Endothelial cell of umbilical vein (primary cell): ENCODE measurements around the gene GM2A. TPM values are rescaled to one million over a fixed set of nuclear protein-coding genes. Genes with fewer than 3 reads are reported as not detected.

Source experiments
- BruUV-seq: library from RNA; stranded (reverse); fragments of 400-500 nt; replicated peaks from 2 replicates; lab custom pipeline; 2021; lab: Mats Ljungman, UMichigan
- CTCF ChIA-PET: fragments of 300-600, 350-600 bp; sonication (Branson Sonifier 250); formaldehyde crosslinking; loops from one replicate; lab custom pipeline; 2021; ENCODE audit warnings: antibody characterized with exemption, inconsistent platforms; lab: Charles Lee
- POLR2A ChIA-PET: fragments of 300-600, 350-600 bp; sonication (Branson Sonifier 250); formaldehyde crosslinking; loops from one replicate; lab custom pipeline; 2021; ENCODE audit warnings: antibody characterized with exemption, inconsistent platforms; lab: Charles Lee
- DNase-seq: peaks from one replicate; pipeline ENCODE4 v3.0.0-alpha.2; 2011; ENCODE audit warnings: low read depth, low spot score
- FAIRE-seq: peaks from 2 replicates; lab custom pipeline; 2011; peaks lifted over from hg19 to GRCh38; lab: Jason Lieb, UNC
- H2AFZ ChIP-seq: 2 replicates; pipeline ENCODE4 v1.6.0; 2012; ENCODE audit warnings: low read depth, low read length, control low read depth, inconsistent platforms
- H3K27ac ChIP-seq: 2 replicates; pipeline ENCODE4 v1.5.1; 2011; ENCODE audit warnings: low read depth, mild to moderate bottlenecking, control low read depth, low read length, moderate library complexity; ENCODE audit not compliant: insufficient read depth
- H3K27me3 ChIP-seq, 2 experiments: 2 replicates each; pipeline versions ENCODE4 v1.6.0 to v1.6.1; 2011; ENCODE audit warnings: low read length in 2 of 2, mixed read lengths in 1 of 2; ENCODE audit not compliant: control insufficient read depth in 2 of 2, insufficient read depth in 2 of 2
- H3K36me3 ChIP-seq, 2 experiments: 2 replicates in 1 of 2; 3 replicates in 1 of 2; pipeline ENCODE4 v1.5.1; 2011; ENCODE audit warnings: low read length in 2 of 2, mild to moderate bottlenecking in 1 of 2, moderate library complexity in 1 of 2; ENCODE audit not compliant: control insufficient read depth in 2 of 2, insufficient read depth in 2 of 2; ENCODE audit errors: extremely low read depth in 1 of 2
- H3K4me1 ChIP-seq: 3 replicates; pipeline ENCODE4 v1.5.1; 2011; ENCODE audit warnings: mild to moderate bottlenecking, low read length; ENCODE audit not compliant: control insufficient read depth, insufficient read depth; ENCODE audit errors: extremely low read depth
- H3K4me2 ChIP-seq: 2 replicates; pipeline ENCODE4 v1.6.1; 2011; ENCODE audit warnings: low read length, control low read depth, mixed read lengths; ENCODE audit not compliant: insufficient read depth
- H3K4me3 ChIP-seq, 3 experiments: fragments of 200-600 bp in 1 of 3; sonication (generic), shearing (Covaris generic) in 1 of 3; replicated peaks in 1 of 3; 2 replicates each; pipeline ENCODE4 v1.5.1; 2011 to 2016; ENCODE audit warnings: control low read depth in 3 of 3, low read length in 3 of 3, mild to moderate bottlenecking in 2 of 3, inconsistent platforms in 1 of 3, low read depth in 1 of 3, moderate library complexity in 1 of 3; ENCODE audit not compliant: insufficient read depth in 1 of 3
- H3K79me2 ChIP-seq: 2 replicates; pipeline ENCODE4 v1.6.0; 2012; ENCODE audit warnings: low read length, inconsistent platforms; ENCODE audit not compliant: control insufficient read depth, insufficient read depth
- H3K9ac ChIP-seq: replicated peaks from 2 replicates; pipeline ENCODE3; 2011; ENCODE audit warnings: low read length, control low read depth; ENCODE audit not compliant: insufficient read depth; ENCODE audit errors: extremely low read depth
- H3K9me1 ChIP-seq: replicated peaks from 3 replicates; pipeline ENCODE4 v1.6.0; 2011; ENCODE audit warnings: mild to moderate bottlenecking, low read length; ENCODE audit not compliant: control insufficient read depth, insufficient read depth; ENCODE audit errors: extremely low read depth
- H3K9me3 ChIP-seq: replicated peaks from 2 replicates; pipeline ENCODE4 v1.5.1; 2012; ENCODE audit warnings: low read length, inconsistent platforms; ENCODE audit not compliant: control insufficient read depth, insufficient read depth
- H4K20me1 ChIP-seq: replicated peaks from 2 replicates; pipeline ENCODE3; 2011; ENCODE audit warnings: mild to moderate bottlenecking, low read length; ENCODE audit not compliant: control insufficient read depth, insufficient read depth; ENCODE audit errors: extremely low read depth
- EZH2 ChIP-seq: IDR thresholded peaks from 2 replicates; pipeline ENCODE4 v1.6.1; 2012; ENCODE audit warnings: borderline replicate concordance, low read depth, mild to moderate bottlenecking, moderate library complexity, low read length, inconsistent platforms; ENCODE audit not compliant: severe bottlenecking
- FOS ChIP-seq: IDR thresholded peaks from 2 replicates; pipeline ENCODE4 v1.6.1; 2011; ENCODE audit warnings: mild to moderate bottlenecking, low read length, moderate library complexity, borderline replicate concordance; ENCODE audit not compliant: insufficient read depth
- GATA2 ChIP-seq: IDR thresholded peaks from 2 replicates; pipeline ENCODE4 v1.7.0; 2011; ENCODE audit warnings: low read depth, mild to moderate bottlenecking, moderate library complexity, mixed read lengths, low read length; ENCODE audit not compliant: insufficient read length, insufficient read depth
- JUN ChIP-seq: IDR thresholded peaks from 2 replicates; pipeline ENCODE4 v1.6.1; 2011; ENCODE audit warnings: borderline replicate concordance, low read depth; ENCODE audit not compliant: insufficient read length, insufficient read depth
- MYC ChIP-seq: IDR thresholded peaks from one replicate; pipeline ENCODE4 v1.6.1; 2011; ENCODE audit warnings: mild to moderate bottlenecking, low read depth, low read length
- POLR2A ChIP-seq: IDR thresholded peaks from 2 replicates; pipeline ENCODE4 v1.6.1; 2012; ENCODE audit warnings: low read depth, mild to moderate bottlenecking, control low read depth, low read length
- POLR2AphosphoS5 ChIP-seq: IDR thresholded peaks from 2 replicates; pipeline ENCODE4 v1.6.1; 2012; ENCODE audit warnings: low read depth, mild to moderate bottlenecking, control low read depth, low read length, moderate library complexity; ENCODE audit not compliant: insufficient read depth
- dilution Hi-C: fragments of 300-500 bp; cut with MboI; formaldehyde crosslinking; loops from one replicate; pipeline ENCODE4 v1.15.0; 2019; ENCODE audit warnings: low sequenced_read_pairs; ENCODE audit not compliant: extremely low pct_ligation_motif_present
- intact Hi-C: fragments of 100-400 bp; cut with micrococcal nuclease; formaldehyde crosslinking; loops from one replicate; pipeline ENCODE4 v1.10.0; 2022
- polyA plus RNA-seq, 4 experiments: library from polyadenylated mRNA; depleted of rRNA in 3 of 4; stranded (reverse) in 3 of 4; unstranded in 1 of 4; fragments of >200 nt; gene quantifications; 2 replicates each; pipeline versions ENCODE4 v1.2.1 to v1.2.3, GENCODE V29; 2011 to 2012; ENCODE audit warnings: missing spikeins in 1 of 4
- total RNA-seq: library from RNA; stranded (reverse); gene quantifications from 2 replicates; pipeline ENCODE4 v1.2.3, GENCODE V29; 2021
- TF ChIP-seq, protein P1 (sequence below), 2 donors: IDR thresholded peaks; 1 replicate in 1 of 2; 2 replicates in 1 of 2; pipeline ENCODE4 v1.5.1; 2011; ENCODE audit warnings: low read length in 2 of 2, mild to moderate bottlenecking in 2 of 2, moderate library complexity in 2 of 2, control low read depth in 1 of 2, inconsistent platforms in 1 of 2, low read depth in 1 of 2; ENCODE audit not compliant: insufficient read depth in 1 of 2; ENCODE audit errors: extremely low read depth in 1 of 2
- TF ChIP-seq, protein P2 (sequence below): IDR thresholded peaks from 2 replicates; pipeline ENCODE4 v1.6.1; 2011; ENCODE audit not compliant: insufficient read depth, insufficient read length

Gene GM2A
- total and polyA plus RNA-seq, 2 donors (not counting 3 experiments of a cell fraction or from before 2014, with no cell fraction given) = 14.0 to 21.2 TPM

DNA sequence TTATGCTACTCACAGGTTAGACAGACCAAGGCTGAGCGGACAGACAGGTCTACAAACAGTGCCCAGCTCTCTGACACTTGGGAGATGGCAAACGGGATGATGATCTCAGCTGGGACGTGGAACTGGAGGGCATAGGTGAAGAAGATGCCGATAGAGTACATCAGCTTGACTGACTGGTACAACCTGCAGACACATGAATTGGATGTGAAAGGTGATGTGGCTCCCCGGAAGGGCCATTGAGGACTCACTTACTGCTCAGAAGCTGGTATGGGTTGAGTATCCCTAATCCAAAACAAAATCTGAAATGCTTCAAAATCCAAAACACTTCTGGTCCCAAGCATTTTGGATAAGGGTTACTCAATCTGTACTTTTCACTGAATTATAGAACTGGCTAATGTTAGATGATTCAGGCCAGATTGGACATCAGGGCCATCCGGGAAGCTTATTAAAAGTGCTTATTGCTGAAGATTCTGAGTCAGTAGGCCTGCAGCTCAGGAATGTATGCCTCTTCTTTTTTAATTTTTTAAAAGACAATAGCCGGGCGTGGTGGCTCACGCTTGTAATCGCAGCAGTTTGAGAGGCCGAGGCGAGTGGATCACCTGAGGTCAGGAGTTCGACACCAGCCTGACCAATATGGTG, 28.1 kb downstream of the GM2A start:
- ChIA-PET CTCF (no interaction called here), POLR2A (no interaction called here)
- TF ChIP-seq EZH2 (no peak), POLR2A (no peak), MYC (no peak), FOS (no peak), GATA2 (no peak), POLR2AphosphoS5 (no peak), JUN (no peak)
- TF ChIP-seq, protein P1, sequence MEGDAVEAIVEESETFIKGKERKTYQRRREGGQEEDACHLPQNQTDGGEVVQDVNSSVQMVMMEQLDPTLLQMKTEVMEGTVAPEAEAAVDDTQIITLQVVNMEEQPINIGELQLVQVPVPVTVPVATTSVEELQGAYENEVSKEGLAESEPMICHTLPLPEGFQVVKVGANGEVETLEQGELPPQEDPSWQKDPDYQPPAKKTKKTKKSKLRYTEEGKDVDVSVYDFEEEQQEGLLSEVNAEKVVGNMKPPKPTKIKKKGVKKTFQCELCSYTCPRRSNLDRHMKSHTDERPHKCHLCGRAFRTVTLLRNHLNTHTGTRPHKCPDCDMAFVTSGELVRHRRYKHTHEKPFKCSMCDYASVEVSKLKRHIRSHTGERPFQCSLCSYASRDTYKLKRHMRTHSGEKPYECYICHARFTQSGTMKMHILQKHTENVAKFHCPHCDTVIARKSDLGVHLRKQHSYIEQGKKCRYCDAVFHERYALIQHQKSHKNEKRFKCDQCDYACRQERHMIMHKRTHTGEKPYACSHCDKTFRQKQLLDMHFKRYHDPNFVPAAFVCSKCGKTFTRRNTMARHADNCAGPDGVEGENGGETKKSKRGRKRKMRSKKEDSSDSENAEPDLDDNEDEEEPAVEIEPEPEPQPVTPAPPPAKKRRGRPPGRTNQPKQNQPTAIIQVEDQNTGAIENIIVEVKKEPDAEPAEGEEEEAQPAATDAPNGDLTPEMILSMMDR (IDR thresholded peaks at IDR 0.05; ENCODE audit: extremely low read depth in 1 of 2, insufficient read depth in 1 of 2, low read depth in 1 of 2, low read length in 2 of 2) = no peak
- TF ChIP-seq, protein P2, sequence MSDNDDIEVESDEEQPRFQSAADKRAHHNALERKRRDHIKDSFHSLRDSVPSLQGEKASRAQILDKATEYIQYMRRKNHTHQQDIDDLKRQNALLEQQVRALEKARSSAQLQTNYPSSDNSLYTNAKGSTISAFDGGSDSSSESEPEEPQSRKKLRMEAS = no peak

More for the DNA sequence above, 28.1 kb downstream of the GM2A start:
- H2AFZ ChIP-seq = no peak overlapping the region
- no peak overlapping the region for H3K27ac ChIP-seq
- H3K9ac ChIP-seq = no peak overlapping the region
- no peaks in the 10 kb centered on the region for H3K9me3 ChIP-seq
- H4K20me1 ChIP-seq = no peaks in the 10 kb centered on the region
- no peak overlapping the region for H3K4me2 ChIP-seq
- FAIRE-seq (no peak), DNase-seq (no peak)
- intact Hi-C loops = no loop called here
- H3K27me3 ChIP-seq = no peaks in the 10 kb centered on the region
- H3K36me3 ChIP-seq = no peaks in the 10 kb centered on the region
- dilution Hi-C loops = no loop called here
- H3K9me1 ChIP-seq = no peaks in the 10 kb centered on the region
- H3K79me2 ChIP-seq = no peaks in the 10 kb centered on the region
- no TSS peak for BruUV-seq
- H3K4me3 ChIP-seq = no peak overlapping the region
- H3K4me1 ChIP-seq = no peaks in the 10 kb centered on the region
